Measurements from ENCODE around the gene EIF4EBP3.
"Not testable (repeated sequence)": the region's sequence is repeated elsewhere in the genome, so short reads cannot be mapped to it uniquely, and the experiment has no call there.

Gene EIF4EBP3

DNA sequence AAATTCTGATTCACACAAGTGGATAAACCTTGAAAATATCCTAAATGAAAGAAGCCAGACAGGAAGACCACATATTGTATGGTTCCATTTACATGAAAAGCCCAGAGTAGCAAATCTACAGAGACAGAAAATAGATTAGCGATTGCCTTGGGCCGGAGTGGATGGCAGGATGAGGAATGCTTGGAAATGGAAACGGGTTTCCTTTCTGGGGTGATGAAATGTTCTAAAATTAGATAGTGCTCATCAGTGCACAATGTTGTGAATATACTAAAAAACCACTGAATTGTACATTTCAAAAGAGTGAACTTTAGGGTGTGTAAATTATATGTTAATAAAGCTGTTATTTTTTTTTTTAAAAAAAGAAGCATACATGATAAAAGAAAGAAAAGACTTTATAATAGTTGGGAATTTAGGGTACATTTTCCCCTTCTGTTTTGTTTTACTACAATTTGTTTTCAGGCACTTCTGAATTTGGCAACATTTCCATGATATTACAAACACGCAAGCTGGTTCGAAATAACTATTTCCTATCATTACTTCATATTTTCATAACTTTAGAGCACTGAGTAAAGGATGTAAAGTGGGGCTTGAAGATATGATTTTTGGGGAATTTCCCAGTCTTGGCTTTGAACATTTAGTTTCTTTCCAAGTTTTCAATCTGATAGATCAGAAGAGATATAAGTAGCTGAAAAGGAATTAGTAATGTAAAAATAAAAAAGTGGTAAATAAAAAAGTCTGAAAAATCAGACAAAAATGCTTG lies 41.0 kb downstream of the EIF4EBP3 start:
- no peak for DNase-seq

DNA sequence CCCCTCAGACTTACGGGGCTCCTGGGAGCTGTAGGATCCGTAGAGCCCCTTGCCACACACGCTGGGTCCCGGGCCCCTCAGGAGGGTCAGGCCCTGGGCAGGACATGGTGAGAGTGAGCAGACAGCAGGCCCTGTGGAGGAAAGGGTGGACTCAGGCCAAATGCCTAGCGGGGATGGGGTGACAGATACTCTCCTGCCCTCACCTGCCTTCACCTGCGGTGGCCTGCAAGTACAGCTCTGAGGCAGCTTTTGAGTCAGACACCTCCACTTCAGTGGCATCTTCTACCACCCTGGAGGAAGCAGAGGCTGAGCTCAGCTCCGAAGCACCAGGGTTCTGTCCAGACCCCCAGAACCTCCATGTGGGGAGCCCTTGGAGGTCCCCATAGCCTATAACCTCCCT lies 43.4 kb downstream of the EIF4EBP3 start:
- no peak for DNase-seq

DNA sequence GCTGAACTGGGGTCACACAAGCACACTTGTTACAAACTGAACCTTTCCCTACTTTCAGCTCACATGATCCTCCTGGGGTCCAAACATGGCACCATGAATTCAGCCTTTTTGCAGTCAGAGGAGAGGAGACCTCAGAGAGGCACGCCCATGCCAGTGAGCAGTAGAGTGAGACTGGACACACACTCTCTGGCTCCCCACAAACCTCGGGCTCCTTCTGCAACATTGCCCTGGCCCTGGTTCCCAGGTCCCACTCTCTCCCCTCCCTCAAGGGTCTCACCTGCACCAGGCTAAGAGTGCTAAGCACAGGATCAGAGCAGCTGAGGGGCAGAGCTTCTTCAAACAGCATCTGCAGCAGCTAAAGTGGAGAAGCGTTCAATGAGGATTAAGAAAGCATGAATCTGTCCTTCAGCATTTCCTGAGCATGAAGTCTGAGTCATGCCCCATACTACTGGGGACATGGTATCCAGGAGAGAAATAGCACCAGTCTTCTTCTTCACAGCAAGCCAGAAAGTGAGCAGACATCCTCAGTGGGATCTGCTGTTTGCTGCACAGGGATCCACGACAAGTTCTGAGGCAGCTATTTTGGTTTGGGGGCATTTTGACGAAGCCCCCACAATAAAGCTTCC lies 44.4 kb downstream of the EIF4EBP3 start:
- no peak for DNase-seq

DNA sequence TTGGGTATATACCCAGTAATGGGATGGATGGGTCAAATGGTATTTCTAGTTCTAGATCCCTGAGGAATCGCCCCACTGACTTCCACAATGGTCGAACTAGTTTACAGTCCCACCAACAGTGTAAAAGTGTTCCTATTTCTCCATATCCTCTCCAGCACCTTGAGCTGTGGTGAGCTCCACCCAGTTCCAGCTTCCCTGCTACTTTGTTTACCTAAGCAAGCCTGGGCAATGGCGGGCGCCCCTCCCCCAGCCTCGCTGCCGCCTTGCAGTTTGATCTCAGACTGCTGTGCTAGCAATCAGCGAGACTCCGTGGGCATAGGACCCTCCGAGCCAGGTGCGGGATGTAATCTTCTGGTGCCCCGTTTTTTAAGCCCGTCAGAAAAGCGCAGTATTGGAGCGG lies 45.6 kb downstream of the EIF4EBP3 start:
- DNase-seq: not testable (repeated sequence)

- no peak for DNase-seq
Measured at GRCh38 chr5:140594169-140594568, 46.7 kb downstream of the EIF4EBP3 start.

DNA sequence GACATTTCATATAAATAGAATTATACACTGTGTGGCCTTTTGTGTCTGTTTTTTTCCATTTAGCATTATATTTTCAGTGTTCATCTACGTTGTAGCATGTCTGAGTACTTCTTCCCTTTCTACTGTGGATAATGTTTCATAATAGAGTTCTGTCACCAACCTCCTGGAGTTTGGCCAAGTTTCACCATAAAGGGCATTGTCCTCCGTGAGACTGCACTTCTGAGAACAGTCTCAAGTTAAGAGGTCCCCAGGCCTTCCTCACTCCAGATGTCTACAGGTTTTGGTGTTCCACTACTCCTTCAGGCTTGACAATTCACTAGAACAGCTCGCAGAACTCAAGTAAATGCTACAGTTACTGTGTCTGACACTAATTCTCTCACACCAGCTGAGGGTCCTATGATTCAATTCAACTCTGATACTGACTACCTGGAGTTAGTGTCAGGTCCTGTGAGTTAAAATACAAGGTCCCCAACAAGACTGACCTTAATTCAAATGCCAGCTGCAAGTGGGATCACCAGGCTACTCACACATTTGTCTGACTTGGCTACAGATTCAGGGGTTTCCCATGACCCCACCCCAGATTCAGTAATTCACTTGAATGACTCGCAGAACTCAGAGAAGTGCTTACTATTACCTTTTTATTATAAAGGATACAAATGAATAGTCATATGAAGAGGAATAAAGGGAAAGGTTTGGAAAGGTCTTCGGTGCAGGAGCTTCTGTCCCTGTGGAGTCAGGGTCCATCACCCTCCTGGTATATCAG lies 48.3 kb downstream of the EIF4EBP3 start:
- peak; percentile 2 for DNase-seq

DNA sequence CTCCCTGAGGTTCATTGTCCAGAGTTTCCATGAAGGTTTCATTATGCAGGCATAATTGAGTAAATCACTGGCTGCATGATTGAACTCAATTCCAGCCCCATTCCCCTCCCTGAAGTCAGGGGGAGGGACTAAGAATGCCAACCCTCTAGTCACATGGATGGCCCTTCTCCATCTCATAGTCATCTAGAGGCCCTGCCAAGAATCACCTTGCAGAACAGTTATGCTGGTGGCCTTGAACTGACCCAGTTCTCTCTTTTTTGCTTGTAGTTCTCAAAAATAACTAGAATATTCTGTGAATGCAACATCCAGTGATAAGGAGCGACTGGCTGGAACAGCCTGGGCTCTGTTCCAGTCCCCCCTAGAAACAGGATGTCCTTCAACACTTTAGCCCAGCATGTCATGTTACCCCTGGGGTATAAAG lies 48.9 kb downstream of the EIF4EBP3 start:
- no peak for DNase-seq

DNA sequence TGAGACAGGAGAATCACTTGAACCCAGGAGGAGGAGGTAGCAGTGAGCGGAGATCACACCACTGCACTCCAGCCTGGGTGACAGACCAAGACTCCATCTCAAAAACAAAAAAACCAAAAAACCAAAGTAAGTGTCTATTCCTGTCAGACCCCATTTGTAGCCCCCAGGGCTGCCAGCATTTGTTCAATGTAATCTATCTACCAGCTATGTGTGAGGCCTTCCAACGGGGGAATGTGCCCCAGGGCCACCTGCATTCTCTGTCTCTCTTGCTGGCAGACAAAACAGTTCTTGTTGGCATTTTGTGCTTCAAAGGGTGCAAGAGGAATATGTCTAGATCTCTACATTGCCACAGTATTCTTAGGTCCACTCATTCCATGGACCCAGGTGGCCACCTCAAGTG lies 51.4 kb downstream of the EIF4EBP3 start:
- DNase-seq: no peak

Data from NCI-H1436 (cell line).